Posterior vena cava (tissue), 2 donors: ENCODE results near the gene ST6GALNAC5. TPM values are rescaled to one million over a fixed set of nuclear protein-coding genes. Genes with fewer than 3 reads are reported as not detected.

Source experiments
- DNase-seq: peaks from one replicate; pipeline ENCODE4 v3.0.0-alpha.2; 2020; ENCODE audit warnings: low spot score
- intact Hi-C, 2 donors: fragments of 100-400 bp; cut with DNase I; formaldehyde crosslinking; loops; one replicate each; pipeline versions ENCODE4 v1.14.1 to v1.14.2; 2022 to 2023
- microRNA-seq, 2 donors: library from miRNA; unstranded; fragments of <30 nt; microRNA quantifications; one replicate each; pipeline ENCODE4 v1.2.0, GENCODE V29; 2020 to 2021; ENCODE audit warnings: borderline microRNAs expressed in 2 of 2
- total RNA-seq, 2 donors: library from RNA; stranded (reverse); fragmentation: NEBNext Ultra II Directional; extraction: Animal tissue kit (Norgen Biotek cat#: 25700); gene quantifications; one replicate each; pipeline ENCODE4 v1.2.1, GENCODE V29; 2021
- donor health status: DM: yes; HTN: yes; CAD: no.
- donor health status: DM: yes; HTN: yes; CAD: no.

Gene ST6GALNAC5
- total RNA-seq, 2 donors from 2014 or later, result 6.0 to 21.8 TPM

DNA sequence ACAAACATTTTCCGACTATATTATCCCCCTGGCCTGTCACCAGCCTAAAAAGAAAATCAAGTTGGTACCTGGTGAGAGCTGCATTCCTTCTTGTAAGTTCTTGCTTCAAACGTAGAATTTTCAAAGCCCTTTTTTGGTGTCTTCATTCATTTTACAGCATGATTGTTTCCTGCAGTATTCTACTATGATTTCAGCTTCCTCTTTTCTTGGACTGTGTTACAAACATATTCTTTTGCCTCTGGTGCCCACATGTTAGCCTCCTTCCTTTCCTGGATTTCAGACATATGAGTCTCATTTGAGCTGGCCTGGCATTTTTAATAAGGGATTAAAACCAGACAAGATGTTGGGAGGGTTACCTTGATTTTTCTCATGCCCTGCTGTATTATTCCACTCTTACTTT, 209.5 kb downstream of the ST6GALNAC5 start:
- intact Hi-C loops, result no loop called here
- no peak for DNase-seq

DNA sequence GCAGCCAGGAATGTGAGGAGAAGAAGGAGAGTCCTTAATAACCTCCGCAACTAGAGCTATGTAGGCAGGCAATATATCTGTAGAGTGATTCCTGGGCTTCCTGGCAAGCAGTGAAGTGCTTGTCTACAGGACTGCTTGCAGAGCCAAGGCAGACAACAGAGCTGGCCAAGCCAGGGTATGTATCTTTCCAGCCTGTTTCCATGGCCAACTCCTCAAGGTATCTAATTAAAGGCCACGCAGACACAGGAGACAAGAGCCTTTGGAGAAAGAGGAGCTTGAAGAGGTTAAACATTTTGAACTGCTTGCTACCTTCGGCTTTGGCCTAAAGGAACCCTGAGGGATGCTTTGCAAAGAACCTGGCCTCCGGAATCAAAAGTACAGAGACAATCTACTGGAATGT, 214.6 kb downstream of the ST6GALNAC5 start:
- intact Hi-C loops, result no loop called here

DNA sequence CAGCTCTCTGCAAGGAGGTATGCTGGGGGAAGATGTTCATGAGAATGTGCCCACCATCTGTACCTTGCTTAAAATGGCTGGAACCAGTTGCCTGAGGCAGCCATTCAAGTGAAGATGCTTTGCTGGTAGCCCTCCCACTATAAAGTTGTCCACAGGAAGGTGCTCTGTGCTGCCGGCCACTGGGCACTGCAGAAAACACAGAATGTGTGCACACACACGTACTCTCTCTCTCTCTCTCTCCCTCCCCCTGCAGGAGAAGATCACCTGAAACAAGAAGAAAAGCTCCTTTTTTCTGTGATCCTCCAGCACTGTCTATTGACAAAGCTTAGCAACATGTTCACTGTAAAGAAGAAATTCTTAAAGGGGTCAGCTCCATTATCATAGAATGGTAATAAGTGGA, 217.2 kb downstream of the ST6GALNAC5 start:
- DNase-seq, result no peak
- intact Hi-C loops, result no loop called here

More for the DNA sequence above, 214.6 kb downstream of the ST6GALNAC5 start:
- no peak for DNase-seq

DNA sequence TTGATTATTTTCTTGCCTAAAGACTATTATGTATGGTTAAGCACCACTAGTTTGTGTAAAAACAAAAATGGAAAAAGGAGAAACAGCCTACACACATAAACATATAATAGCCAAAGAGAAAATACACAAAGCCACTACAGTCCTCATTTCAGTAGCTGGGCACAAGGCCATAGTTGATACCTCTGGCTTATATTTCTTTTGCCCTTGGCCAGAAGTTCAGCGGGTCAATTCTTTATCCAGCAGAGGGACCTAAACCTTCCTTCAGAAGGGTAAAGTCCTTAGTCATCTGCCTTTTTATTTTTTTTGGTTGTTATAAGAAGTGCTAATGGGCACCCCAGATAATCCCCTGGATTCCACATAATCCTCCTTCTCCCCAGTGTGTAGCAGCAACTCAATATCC, 217.8 kb downstream of the ST6GALNAC5 start:
- intact Hi-C loops, result no loop called here
- no peak for DNase-seq

DNA sequence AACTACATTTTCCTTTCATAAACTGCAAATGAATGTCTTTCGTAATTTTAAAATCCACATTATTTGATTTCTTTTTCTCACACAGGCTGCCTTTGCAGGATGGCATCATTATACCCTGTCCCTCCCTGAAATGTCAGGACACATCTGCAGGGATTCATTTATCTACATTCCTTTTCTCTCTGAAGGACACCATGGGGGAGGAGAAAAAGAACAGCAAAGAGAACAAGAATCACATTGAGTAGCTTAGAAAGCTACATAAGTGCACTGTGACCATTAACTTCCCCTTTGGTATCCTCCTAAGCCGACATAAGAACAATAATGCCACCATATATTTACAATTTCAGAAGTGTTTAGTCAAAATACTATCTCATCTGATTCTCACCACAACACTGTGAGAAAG, 222.5 kb downstream of the ST6GALNAC5 start:
- no peak for DNase-seq
- intact Hi-C loops, result no loop called here

DNA sequence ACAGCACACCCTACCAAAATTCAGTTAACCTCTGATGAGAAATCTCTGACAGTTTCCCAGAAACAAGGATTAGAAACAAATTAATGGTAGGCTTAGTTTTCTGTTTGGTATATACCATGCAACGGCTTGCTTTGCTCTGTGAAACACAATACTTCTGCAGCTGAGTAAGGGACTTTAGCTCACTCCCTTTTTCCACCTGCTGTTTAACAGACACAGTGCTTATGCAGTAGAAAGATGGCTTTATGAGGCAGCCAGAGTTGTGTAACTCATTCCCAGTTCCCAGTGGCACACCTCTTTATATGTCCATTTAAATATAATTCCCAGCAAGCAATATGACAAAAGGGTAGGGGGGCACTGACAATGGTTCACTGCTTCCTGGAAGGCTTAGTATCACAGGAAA, 228.0 kb downstream of the ST6GALNAC5 start:
- intact Hi-C loops, result no loop called here
- DNase-seq, result no peak

DNA sequence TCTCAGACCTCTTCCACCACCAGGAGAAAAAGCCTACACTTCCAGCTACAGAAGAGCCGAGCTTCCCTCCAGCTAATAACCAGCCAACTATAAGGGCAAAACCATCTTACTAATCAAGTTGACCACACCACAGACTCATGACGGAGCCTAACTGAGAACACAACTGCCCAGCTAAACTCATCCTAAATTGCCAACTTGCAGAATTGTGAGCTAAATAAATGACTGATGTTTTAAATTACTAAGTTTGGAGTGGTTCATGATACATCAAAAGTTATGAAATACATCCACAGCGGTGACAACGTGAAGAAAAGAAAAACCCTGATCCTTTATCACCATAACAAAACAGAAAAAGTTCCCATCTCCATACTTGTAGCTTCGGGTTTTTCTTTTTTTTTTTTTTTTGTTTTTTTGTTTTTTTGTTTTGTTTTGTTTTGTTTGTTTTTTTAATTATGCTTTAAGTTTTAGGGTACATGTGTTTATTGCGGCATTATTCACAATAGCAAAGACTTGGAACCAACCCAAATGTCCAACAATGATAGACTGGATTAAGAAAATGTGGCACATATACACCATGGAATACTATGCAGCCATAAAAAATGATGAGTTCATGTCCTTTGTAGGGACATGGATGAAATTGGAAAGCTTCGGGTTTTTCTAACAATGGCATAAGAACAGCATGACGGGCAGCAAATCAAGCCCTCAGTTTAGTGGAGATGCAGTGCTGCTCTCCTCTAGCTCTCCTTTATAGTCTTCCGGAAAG, 229.4 kb downstream of the ST6GALNAC5 start:
- DNase-seq, result no peak
- intact Hi-C loops, result no loop called here

DNA sequence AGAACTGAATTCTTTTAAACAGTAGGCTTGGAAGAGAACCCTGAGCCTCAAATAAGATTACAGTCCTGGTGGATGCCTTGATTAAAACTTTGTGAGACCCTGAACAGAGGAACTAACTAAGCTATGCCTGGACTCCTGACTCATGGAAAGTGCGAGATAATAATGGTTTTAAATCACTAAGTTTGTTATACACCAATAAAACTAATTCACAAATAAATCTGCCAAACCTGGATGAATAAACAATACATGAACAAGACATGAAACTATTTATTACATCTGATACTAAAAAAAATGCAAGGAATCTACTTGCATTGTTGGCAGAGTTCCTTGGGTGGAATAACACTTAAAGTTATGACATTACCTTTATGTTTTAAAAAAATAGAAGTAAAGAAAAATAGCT, 233.6 kb downstream of the ST6GALNAC5 start:
- DNase-seq, result no peak
- intact Hi-C loops, result no loop called here

DNA sequence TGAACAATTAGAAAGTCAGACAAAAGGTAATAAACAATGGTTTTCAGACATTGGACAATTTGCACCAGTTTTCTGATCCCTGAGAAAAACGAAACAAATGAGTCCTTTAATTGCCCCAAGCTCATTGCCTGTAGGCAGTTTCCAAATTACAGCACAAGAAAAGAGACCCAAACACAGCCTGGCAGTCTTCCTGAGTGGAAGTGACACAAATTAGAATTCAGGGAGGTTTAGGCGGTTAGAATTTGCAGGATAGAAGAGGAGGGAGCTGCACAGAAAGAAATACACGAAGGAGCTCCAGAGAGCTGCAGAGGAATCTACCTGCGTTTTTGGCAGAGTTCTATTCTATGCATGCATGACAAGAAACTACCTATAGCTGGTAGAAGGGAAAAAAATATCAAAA, 236.2 kb downstream of the ST6GALNAC5 start:
- no peak for DNase-seq
- intact Hi-C loops, result no loop called here

DNA sequence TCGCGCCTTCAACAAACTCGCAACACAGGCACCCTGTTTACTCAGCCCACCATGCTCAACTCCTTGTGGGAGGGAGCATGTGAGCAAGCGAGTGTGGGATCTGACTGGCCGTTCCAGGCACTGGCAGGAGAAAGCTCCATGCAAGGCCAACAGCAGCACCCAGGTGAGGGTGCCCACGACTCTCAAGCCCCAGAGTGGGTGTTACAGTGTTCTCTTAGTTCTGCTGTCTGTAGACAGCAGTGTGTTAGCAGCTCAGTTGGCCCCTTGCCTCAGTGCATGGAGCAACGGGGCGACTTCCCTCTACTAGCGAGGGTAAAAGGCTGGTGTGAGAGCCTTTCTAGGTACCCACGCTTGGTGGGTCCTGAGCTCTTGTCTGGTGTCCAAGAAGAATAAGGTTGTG, 237.4 kb downstream of the ST6GALNAC5 start:
- DNase-seq, result no peak
- intact Hi-C loops, result no loop called here

Small RNA genes lying within 50 kb of the gene (microRNA-seq; reads per million reads assigned to microRNA genes)
- 0 reads per million in 2 donors for gene MIR7156
